Fibroblast of gingiva (primary cell): ENCODE measurements around the gene OSBPL2.

Experiments used
- DNase-seq: peaks from one replicate; pipeline ENCODE4 v3.0.0-alpha.2; 2011; ENCODE audit warnings: low read depth

Gene OSBPL2

GRCh38 chr20:62237801-62238568 is at the start of gene OSBPL2:
Gene OSBPL2 (plus strand): TSS chr20:62238521. CDS start chr20:62256185, 17,664 bp downstream.
- peak; percentile 94 for DNase-seq

- DNase-seq = no peak
Measured at GRCh38 chr20:62190639-62191411, 47.5 kb upstream of the OSBPL2 start.

GRCh38 chr20:62191781-62192559 is 46.4 kb upstream of the OSBPL2 start:
- DNase-seq = no peak

- DNase-seq = no peak
Measured at GRCh38 chr20:62192635-62193034, 45.7 kb upstream of the OSBPL2 start.

GRCh38 chr20:62193079-62194025 is 45.0 kb upstream of the OSBPL2 start:
- DNase-seq = no peak

GRCh38 chr20:62195075-62195405 is 43.3 kb upstream of the OSBPL2 start:
- no peak for DNase-seq

GRCh38 chr20:62195736-62196135 is 42.6 kb upstream of the OSBPL2 start:
- no peak for DNase-seq

GRCh38 chr20:62196286-62196685 is 42.0 kb upstream of the OSBPL2 start:
- DNase-seq = no peak

GRCh38 chr20:62197311-62197710 is 41.0 kb upstream of the OSBPL2 start:
- no peak for DNase-seq

- no peak for DNase-seq
Measured at GRCh38 chr20:62197801-62198200, 40.5 kb upstream of the OSBPL2 start.

- DNase-seq = no peak
Measured at GRCh38 chr20:62198496-62198895, 39.8 kb upstream of the OSBPL2 start.

- DNase-seq = no peak
Measured at GRCh38 chr20:62198931-62199330, 39.4 kb upstream of the OSBPL2 start.

- DNase-seq = no peak
Measured at GRCh38 chr20:62200491-62201172, 37.7 kb upstream of the OSBPL2 start.

- DNase-seq = no peak
Measured at GRCh38 chr20:62201173-62202082, 36.9 kb upstream of the OSBPL2 start.

- peak; percentile 13 for DNase-seq
Measured at GRCh38 chr20:62202083-62202395, 36.3 kb upstream of the OSBPL2 start.

GRCh38 chr20:62202676-62203377 is 35.5 kb upstream of the OSBPL2 start:
- no peak for DNase-seq

- no peak for DNase-seq
Measured at GRCh38 chr20:62203378-62204030, 34.8 kb upstream of the OSBPL2 start.

GRCh38 chr20:62205618-62206387 is 32.5 kb upstream of the OSBPL2 start:
- no peak for DNase-seq
